Hepatic stellate cell (primary cell): ENCODE measurements around the gene HOXC10.

Experiments used
- DNase-seq: peaks from one replicate; pipeline ENCODE4 v3.0.0; 2011; ENCODE audit warnings: low spot score

The HOXC10 gene

GRCh38 chr12:53984901-53985691 is at the start of gene HOXC10:
Gene HOXC10 (plus strand): TSS chr12:53985146. CDS start chr12:53985260, 114 bp downstream.
- peak; percentile 68 for DNase-seq

DNA sequence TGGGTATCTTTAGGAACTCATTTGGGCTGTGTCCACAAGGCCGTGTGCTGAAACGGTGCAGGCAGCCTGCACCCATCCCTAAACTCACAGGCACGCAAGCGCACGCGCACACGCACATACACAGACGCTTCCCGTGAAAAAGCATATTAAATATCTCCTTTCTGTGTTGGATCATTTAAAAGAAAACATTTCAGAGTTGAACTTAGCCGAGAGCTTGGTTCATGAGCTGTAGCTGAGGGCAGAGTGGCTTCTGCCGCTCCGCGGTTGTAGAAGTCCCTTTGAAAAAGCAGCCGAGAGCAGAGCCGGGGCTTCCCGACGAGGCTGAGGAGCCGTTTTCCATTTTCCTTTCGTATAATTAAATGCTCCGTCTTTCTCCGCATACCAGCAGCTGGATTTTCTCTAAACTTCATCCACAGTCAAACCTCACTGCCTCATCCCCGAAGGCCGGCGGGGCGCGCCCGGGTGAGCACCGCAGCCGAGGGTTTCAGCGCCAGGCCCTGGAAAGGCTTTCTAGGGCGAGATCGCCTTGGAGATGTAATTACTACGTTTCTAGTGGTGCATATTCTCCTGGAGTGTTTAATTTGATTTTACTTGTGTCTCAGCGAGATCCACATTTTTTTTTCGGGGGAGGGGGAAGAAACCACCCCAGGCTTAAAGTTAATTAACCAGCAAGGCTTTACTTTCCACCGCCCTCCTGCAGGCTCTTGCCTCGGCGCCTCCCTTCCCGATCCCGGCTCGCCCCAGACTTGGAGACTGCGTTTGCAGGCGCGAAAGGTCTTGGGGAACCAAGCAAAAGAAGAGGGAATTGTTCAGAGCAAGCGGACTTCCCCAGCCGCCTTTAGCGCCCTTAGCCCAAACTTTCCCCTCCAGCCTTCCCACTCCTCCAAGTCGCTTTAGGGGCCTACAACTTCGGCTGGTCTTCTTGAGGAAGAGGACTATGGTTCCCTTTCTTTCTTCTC is 49.3 kb upstream of the HOXC10 start:
- no peak for DNase-seq

DNA sequence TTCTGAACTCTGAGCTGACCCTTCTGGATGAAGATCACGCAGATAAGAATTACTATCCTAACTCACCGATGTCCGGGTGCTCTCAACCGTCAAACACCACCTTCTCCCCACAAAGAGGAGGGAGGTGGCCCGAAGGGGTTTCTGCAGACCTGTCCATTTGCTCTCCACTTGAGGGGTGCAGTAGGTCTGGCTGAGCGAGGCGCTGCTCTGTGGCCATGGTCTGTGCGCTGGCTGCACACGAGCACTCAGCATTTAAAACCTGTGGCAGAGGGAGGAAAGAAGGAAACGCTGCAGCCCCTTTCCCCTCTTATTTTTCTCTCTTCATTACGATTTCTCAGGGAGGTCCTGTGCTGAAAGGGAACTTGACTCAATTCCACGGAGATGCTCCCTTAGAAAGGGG is 47.8 kb upstream of the HOXC10 start:
- no peak for DNase-seq

DNA sequence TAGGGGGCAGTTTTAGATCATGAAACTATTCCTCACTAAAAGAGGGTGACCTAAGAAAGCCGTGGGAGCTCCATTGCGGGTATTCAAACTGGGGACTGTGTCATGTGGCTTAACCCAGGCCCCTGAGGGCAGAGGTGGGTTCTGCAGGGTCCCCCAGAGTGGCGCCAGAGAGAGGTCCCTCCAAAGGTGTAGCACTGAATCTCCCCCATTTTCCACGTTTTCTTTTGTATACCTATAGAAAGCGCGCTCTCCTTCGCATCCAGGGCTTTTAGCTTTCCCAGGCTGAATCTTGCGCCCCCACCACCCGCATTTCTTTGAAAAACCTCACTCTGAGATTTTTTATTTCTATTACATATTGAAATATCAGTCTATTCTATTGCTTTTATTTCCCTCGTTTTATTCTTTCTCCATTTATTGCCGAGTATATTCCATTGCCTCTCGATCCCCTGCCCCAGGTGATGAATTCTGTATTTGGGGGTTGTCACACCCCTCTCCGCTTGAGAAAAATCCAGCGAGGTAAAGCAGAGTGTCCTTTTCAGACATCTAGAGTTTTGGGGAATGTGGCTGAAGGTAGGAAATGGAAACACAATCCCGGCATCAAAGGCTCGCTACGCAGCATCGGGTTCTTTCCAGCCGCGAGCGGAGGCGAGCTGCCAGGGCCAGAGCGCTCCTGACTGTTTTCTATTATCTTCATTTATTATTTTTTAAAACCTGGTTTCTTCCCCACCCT is 47.2 kb upstream of the HOXC10 start:
- DNase-seq: no peak

DNA sequence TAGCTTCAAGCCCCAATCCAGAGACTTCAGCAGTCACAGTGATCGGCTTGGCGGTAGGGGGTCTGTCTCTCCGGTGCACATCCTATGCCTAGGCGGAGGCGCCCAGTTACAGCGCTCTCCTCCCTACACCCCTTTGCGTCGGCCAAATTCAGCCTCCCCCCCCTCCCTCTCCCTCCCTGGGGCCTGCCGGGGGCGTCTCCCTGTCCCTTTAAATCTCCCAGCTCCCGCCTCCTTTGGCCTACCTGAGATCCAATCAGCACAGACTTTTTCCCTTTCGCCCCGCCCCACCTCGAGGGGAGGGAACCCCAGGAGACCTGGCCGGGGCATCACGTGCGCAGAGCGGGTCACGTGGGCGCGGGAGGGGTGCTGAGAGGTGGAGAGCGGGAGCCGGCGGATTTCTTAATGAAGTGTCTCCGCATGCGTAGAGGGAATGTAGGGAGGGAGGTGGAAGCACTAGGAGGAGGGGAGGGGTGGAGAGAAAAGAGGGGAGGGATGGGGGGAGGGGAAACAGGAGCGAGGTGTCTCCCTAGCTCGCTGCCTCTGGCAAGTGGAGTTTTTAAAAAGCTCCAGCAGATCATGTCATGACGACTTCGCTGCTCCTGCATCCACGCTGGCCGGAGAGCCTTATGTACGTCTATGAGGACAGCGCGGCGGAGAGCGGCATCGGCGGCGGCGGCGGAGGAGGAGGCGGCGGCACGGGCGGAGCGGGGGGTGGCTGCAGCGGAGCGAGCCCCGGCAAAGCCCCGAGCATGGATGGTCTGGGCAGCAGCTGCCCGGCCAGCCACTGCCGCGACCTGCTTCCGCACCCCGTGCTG is 46.4 kb upstream of the HOXC10 start, which contains the start of gene HOXC13:
Gene HOXC13, plus strand, starts transcription at position 506 of the 815 bp plus-strand sequence. Its CDS starts 76 bp downstream, at position 582.
- no peak for DNase-seq

- DNase-seq: no peak
Observed at GRCh38 chr12:53939141-53940108, 45.5 kb upstream of the HOXC10 start.

DNA sequence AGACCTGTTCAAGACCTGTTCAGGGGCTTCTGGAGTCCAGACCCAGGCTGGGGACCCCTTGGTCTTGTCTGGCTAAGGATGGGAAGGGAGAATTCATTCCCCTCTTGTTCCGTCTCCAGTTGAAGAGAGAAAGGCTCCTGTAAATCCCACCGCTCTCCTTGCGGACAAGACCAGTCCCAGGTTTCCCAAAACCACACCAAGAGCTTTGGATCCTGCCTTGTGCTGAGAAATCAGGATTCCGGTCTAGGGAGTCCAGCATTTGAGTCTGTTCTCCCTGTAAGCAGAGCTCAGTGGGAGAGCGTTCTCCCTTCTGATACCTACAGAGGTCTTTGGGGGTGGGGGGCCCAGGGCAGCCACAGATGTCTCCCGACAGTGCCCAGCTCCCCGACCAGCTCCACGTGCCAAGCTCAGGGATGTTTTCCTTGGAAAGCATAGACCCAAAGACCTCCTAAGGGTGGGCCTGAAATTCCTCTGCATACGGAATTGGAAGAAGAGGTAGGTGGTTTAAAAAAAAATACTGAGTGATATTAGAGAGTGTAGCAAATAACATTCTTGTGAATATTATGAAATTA is 44.4 kb upstream of the HOXC10 start:
- no peak for DNase-seq

GRCh38 chr12:53941187-53941586 is 43.8 kb upstream of the HOXC10 start:
- no peak for DNase-seq

- no peak for DNase-seq
Observed at GRCh38 chr12:53941750-53942149, 43.2 kb upstream of the HOXC10 start.

DNA sequence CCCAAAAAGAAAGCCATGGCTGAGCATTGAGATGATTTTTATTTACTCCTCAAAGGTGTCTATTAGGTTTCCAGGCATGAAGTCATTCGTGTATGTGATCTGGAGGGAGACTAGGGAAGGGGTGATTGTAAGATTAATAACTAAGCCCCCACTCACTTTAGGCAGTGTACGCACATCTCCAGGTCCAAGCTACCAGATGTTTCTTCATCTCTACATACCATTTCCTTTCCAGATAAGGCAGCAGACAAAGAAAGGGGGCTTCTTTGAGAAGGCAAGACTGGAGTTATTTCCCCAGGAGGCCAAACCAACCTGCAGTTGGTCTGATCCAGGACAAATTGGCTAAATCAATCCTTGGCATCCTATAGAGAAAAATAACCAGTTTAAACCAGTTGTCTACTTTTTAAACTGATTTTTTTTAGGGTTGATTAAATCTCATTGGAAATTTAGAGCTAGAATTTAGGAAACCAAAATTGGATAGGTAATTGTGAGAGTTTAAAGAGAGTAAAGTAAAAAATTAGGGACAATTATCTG is 42.4 kb upstream of the HOXC10 start:
- DNase-seq: no peak

DNA sequence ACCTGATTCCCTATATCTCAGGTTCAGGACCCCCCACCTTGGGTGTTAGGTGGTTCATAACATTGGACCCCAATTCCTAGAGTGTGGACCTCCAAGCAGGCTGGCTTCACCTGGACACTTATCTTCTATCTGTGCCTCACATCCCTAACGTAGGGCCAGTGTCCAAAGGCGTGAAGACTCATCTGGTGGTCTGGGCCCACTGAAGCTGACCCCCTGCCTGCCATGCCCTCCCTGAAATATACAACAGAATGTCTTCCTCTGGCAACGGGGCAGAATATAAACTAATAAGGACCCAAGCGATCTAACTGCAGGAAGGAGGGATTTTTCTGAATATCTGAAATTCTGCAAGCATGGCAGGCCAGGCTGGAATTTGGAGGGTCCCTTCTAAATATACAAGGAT is 40.7 kb upstream of the HOXC10 start:
- no peak for DNase-seq

GRCh38 chr12:53944907-53945847 is 39.8 kb upstream of the HOXC10 start:
- DNase-seq: no peak

- no peak for DNase-seq
Observed at GRCh38 chr12:53947743-53948142, 37.2 kb upstream of the HOXC10 start.

DNA sequence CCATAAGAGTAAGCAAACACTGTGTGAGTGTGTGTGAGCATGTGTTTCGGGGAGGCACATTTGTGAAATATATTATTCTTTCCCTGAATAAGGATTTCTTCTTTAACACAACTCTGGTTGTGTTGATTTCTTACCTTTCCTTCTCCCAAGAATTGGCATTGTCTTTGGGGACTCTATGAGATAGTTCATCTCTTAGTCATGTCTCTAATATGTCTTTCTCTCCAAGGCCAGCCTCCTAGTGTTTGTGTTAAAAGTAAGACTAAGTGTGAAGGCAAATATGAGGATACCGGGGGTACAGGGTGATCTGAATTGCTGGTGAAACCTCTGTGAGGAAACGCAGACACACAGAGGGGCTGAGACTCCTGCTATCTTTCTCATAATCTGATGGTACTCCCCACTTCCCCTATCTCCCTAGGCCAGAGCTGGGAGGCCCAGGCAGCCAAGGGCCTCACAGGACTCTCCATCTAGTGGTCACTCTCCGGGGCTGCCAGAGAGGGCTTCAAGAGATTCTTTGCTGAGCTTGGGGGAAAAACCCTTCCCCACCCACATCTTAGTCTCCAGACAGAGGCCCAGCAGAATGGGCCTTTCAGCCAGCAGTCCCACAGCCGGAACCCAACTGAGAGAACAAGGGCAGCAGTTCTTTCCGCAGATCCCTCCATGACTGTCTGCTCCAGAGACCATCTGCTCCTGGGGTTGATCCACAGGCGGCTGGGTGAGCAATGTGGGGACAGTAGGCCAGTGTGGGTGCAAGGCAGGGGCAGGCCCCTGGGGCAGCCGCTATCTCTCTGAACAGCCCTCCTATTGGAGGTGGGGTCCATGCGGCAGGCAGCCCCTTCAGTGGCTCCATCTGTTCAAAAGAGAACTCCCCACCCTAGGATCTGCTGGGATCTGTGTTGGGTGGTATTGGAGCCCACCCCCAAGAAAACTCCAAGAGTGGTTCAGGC is 36.0 kb upstream of the HOXC10 start:
- no peak for DNase-seq

GRCh38 chr12:53949631-53950436 is 35.1 kb upstream of the HOXC10 start:
- no peak for DNase-seq

GRCh38 chr12:53950437-53950773 is 34.5 kb upstream of the HOXC10 start:
- no peak for DNase-seq
